ENCODE measurements around the gene GDNF.

Gene GDNF

GRCh38 chr5:37846786-37847310, 7.0 kb upstream of the GDNF start:
- no peak for DNase-seq
- Mint-ChIP-seq H3K27me3 (ENCODE audit: low read depth, poor library complexity) (peaks cover under 1% of the 10 kb centered on the region), H3K9me3 (peaks cover under 1% of the 10 kb centered on the region), H3K27ac (no peak overlapping the region), H3K4me3 (peak overlapping the region; percentile 49), H3K4me1 (peaks cover 79% of the 10 kb centered on the region), H3K36me3 (ENCODE audit: low read depth) (peaks cover 6% of the 10 kb centered on the region)
- TF ChIP-seq, protein P1, sequence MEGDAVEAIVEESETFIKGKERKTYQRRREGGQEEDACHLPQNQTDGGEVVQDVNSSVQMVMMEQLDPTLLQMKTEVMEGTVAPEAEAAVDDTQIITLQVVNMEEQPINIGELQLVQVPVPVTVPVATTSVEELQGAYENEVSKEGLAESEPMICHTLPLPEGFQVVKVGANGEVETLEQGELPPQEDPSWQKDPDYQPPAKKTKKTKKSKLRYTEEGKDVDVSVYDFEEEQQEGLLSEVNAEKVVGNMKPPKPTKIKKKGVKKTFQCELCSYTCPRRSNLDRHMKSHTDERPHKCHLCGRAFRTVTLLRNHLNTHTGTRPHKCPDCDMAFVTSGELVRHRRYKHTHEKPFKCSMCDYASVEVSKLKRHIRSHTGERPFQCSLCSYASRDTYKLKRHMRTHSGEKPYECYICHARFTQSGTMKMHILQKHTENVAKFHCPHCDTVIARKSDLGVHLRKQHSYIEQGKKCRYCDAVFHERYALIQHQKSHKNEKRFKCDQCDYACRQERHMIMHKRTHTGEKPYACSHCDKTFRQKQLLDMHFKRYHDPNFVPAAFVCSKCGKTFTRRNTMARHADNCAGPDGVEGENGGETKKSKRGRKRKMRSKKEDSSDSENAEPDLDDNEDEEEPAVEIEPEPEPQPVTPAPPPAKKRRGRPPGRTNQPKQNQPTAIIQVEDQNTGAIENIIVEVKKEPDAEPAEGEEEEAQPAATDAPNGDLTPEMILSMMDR (IDR thresholded peaks at IDR 0.05), result no peak

- Mint-ChIP-seq H3K4me1 (peaks cover 79% of the 10 kb centered on the region), H3K9me3 (no peaks in the 10 kb centered on the region)
These were observed 4.2 kb upstream of the GDNF start for GRCh38 chr5:37844009-37844408.

DNA sequence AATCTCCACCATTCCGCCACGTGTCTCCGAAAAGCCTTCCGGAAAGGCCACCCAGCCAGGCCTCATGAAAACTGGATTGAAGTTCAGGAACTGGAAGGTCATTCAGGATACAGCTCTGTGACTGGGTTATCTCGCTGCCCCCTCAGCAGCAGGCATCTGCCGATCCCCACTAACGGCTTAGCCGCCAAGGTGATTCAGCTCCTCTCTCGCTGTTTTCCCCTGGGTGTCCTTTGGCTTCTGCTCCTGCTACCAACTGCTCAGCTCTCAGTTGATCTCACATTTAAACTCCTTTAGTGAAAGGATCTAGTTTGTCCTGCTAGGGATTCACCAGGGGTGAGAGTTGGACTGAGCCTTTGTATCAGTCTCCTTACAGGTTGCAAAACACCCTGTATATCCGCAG, 2.2 kb upstream of the GDNF start:
- peak overlapping the region; percentile 85 for H3K4me3 Mint-ChIP-seq

More at GRCh38 chr5:37844009-37844408, 4.2 kb upstream of the GDNF start:
- H3K4me3 Mint-ChIP-seq, result peak overlapping the region; percentile 4
- peak overlapping the region; percentile 90 for H3K27ac Mint-ChIP-seq
- peak; percentile 51 for DNase-seq
- no peaks in the 10 kb centered on the region for H3K36me3 Mint-ChIP-seq (ENCODE audit: low read depth)
- TF ChIP-seq, protein P1 (IDR thresholded peaks at IDR 0.05), result no peak
- peaks cover 5% of the 10 kb centered on the region for H3K27me3 Mint-ChIP-seq (ENCODE audit: low read depth, poor library complexity)

GRCh38 chr5:37841203-37841602, 1.4 kb upstream of the GDNF start:
- Mint-ChIP-seq H3K36me3 (ENCODE audit: low read depth) (no peaks in the 10 kb centered on the region), H3K9me3 (no peaks in the 10 kb centered on the region), H3K4me3 (peak overlapping the region; percentile 85), H3K27ac (peak overlapping the region; percentile 23), H3K4me1 (peaks cover 75% of the 10 kb centered on the region), H3K27me3 (ENCODE audit: low read depth, poor library complexity) (peaks cover 30% of the 10 kb centered on the region)
- DNase-seq, result no peak
- TF ChIP-seq, protein P1 (IDR thresholded peaks at IDR 0.05), result no peak

More for the DNA sequence above, 2.2 kb upstream of the GDNF start:
- peaks cover 80% of the 10 kb centered on the region for H3K4me1 Mint-ChIP-seq
- TF ChIP-seq, protein P1 (IDR thresholded peaks at IDR 0.05), result no peak
- DNase-seq, result no peak
- H3K9me3 Mint-ChIP-seq, result no peaks in the 10 kb centered on the region
- H3K36me3 Mint-ChIP-seq (ENCODE audit: low read depth), result no peaks in the 10 kb centered on the region
- peaks cover 23% of the 10 kb centered on the region for H3K27me3 Mint-ChIP-seq (ENCODE audit: low read depth, poor library complexity)
- H3K27ac Mint-ChIP-seq, result peak overlapping the region; percentile 79

DNA sequence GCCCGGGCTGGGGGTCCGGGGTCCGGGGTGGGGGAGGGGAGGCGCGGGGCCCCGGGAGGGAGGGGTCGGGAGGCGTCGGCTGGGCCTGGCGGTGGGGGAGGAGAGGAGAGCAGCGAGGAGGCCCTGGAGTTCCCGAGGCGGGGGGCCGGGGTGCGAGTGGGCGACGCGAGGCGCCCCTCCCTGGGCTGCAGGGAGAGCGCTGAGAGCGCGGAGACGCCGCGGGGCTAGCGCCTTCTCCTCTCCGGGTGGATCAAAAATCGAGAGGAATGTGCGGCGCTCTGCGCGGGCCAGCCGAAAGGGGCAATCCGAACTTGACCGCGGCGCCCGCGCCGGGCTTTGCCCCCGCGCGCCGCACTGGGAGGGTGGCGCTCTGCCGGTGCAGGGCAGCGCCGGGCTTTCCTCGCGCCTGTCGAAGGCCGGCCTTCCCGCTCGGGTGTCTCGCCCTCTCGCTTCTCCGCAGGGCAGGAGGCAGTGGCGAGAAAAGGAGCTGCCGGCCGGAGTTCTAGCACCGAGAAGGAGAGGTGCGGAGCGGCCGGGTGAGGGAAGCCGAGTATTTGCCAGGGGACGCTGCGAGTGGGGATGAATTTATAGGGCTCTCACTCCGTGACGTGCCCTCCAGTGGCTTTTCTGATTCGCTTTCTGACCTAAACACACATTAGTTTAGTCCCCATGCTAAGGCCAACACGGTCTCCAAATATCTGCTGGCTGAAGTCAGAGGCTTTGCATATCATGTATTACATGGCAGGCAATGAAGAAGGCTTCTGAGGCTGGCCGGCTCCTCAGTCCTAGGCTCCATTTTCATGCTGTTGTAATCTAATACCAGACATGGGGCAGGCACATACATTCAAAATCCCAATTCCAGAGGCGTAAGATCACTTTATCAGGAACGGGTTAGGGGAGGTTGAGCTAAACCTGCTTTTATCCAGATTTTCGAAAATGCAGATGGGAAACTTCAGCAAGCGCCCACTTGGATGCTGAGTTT, 503 bp upstream of the GDNF start:
- peaks cover 79% of the 10 kb centered on the region for H3K4me1 Mint-ChIP-seq
- TF ChIP-seq, protein P1 (IDR thresholded peaks at IDR 0.05), result no peak
- H3K27ac Mint-ChIP-seq, result peak overlapping the region; percentile 60
- DNase-seq, result peak; percentile 69
- peak overlapping the region; percentile 85 for H3K4me3 Mint-ChIP-seq
- H3K9me3 Mint-ChIP-seq, result no peaks in the 10 kb centered on the region
- peaks cover 39% of the 10 kb centered on the region for H3K27me3 Mint-ChIP-seq (ENCODE audit: low read depth, poor library complexity)
- H3K36me3 Mint-ChIP-seq (ENCODE audit: low read depth), result no peaks in the 10 kb centered on the region

All from nephron progenitor cell (in vitro differentiated cells).